ENCODE data around the gene CCL19. TPM values are rescaled to one million over a fixed set of nuclear protein-coding genes. Genes with fewer than 3 reads are reported as not detected.

The CCL19 gene
- total and polyA plus RNA-seq, 3 experiments from 2014 or later = not detected

- H3K9me3 Mint-ChIP-seq = no peaks in the 10 kb centered on the region
- H3K9me3 ChIP-seq (ENCODE audit: low read length) = no peaks in the 10 kb centered on the region
These were observed 28.1 kb upstream of the CCL19 start for GRCh38 chr9:34719021-34719768.

DNA sequence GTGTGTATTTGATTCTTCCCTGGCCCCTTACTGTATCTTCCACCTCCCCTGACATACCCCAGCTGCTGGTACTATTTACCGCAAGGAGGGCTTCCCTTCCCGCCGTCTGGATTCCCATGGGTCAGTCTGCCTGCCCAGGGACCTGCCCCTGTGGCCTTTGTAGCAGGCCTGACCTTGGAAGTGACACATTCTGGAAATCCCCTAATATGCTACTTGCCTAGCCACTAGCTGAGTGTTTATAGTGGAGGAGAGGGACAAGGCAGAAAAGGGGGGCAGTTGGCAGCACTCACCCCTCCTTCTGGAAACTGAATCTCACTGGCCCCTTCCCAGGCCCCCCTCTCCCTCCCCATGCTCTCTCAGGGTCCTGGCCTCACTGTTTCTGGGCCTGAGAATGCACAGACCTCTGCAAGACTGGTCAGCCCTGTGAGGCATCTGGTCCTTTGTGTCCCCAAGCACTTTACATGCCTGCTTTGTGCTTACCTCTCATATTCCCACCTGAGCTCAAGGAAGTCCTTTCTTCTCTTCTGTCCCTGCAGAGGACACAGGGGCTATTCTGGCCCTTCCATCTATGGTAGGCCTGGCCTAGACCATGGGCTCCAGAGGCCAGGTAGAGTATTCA, 27.0 kb upstream of the CCL19 start:
- H3K36me3 Mint-ChIP-seq = no peaks in the 10 kb centered on the region
- ChIA-PET POLR2A (no interaction called here), CTCF (no interaction called here)
- no peaks in the 10 kb centered on the region for H3K4me1 ChIP-seq (ENCODE audit: insufficient read depth, low read length)
- no peak overlapping the region for H3K27ac Mint-ChIP-seq
- H3K9me3 Mint-ChIP-seq = no peaks in the 10 kb centered on the region
- H3K4me3 Mint-ChIP-seq = no peak overlapping the region
- no peak overlapping the region for H3K27ac ChIP-seq (ENCODE audit: low read depth, low read length)
- no peaks in the 10 kb centered on the region for H3K9me3 ChIP-seq (ENCODE audit: low read length)
- H3K27me3 Mint-ChIP-seq = peaks cover 21 to 27% of the 10 kb centered on the region in 2 donors
- H3K36me3 ChIP-seq (ENCODE audit: insufficient read depth, low read length) = no peaks in the 10 kb centered on the region
- no peaks in the 10 kb centered on the region for H3K27me3 ChIP-seq (ENCODE audit: insufficient read depth, low read length, poor library complexity, severe bottlenecking)
- no peak for DNase-seq
- H3K4me1 Mint-ChIP-seq = no peaks in the 10 kb centered on the region
- no peak overlapping the region for H3K4me3 ChIP-seq (ENCODE audit: low read length)

More at GRCh38 chr9:34719021-34719768, 28.1 kb upstream of the CCL19 start:
- Histone ChIP-seq H3K4me1 (ENCODE audit: insufficient read depth, low read length) (no peaks in the 10 kb centered on the region), H3K4me3 (ENCODE audit: low read length) (no peak overlapping the region), H3K27ac (ENCODE audit: low read depth, low read length) (no peak overlapping the region), H3K27me3 (ENCODE audit: insufficient read depth, low read length, poor library complexity, severe bottlenecking) (no peaks in the 10 kb centered on the region), H3K36me3 (ENCODE audit: insufficient read depth, low read length) (no peaks in the 10 kb centered on the region)
- ChIA-PET CTCF (no interaction called here), POLR2A (no interaction called here)
- Mint-ChIP-seq H3K4me1 (no peaks in the 10 kb centered on the region), H3K4me3 (no peak overlapping the region), H3K27me3 (peaks cover 16 to 22% of the 10 kb centered on the region in 2 donors), H3K36me3 (no peaks in the 10 kb centered on the region), H3K27ac (no peak overlapping the region)
- no peak for DNase-seq

DNA sequence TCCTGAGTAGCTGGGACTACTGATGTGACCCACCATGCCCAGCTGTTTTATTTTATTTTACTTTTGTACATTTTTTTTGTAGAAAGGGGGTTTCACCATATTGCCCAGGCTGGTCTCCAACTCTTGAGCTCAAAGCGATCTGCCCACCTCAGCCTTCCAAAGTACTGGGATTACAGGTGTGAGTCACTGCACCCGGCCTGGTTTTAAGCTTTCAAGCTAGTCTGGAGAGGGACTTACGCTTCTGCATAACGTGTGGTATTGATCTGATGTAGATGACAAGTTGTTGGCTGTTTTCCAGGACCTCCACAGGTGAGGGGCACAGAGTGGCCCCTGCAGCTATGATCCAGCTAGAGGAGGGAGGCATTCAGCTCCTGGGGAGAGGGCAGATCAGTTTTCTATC, 25.6 kb upstream of the CCL19 start:
- Mint-ChIP-seq H3K27me3 (peaks cover 28 to 30% of the 10 kb centered on the region in 2 donors), H3K36me3 (no peaks in the 10 kb centered on the region), H3K27ac (no peak overlapping the region), H3K4me3 (no peak overlapping the region), H3K4me1 (no peaks in the 10 kb centered on the region), H3K9me3 (no peaks in the 10 kb centered on the region)
- no peak for DNase-seq
- ChIA-PET POLR2A (no interaction called here), CTCF (interaction anchor here (1.7 kb wide), 2 partner anchors 14 to 16 kb away, joined by 4 to 7 read pairs; no protein-coding TSS in a partner anchor)
- Histone ChIP-seq H3K36me3 (ENCODE audit: insufficient read depth, low read length) (no peaks in the 10 kb centered on the region), H3K27ac (ENCODE audit: low read depth, low read length) (no peak overlapping the region), H3K4me3 (ENCODE audit: low read length) (no peak overlapping the region), H3K9me3 (ENCODE audit: low read length) (no peaks in the 10 kb centered on the region), H3K4me1 (ENCODE audit: insufficient read depth, low read length) (no peaks in the 10 kb centered on the region), H3K27me3 (ENCODE audit: insufficient read depth, low read length, poor library complexity, severe bottlenecking) (no peaks in the 10 kb centered on the region)

- Mint-ChIP-seq H3K36me3 (no peaks in the 10 kb centered on the region), H3K27ac (no peak overlapping the region), H3K4me1 (no peaks in the 10 kb centered on the region), H3K4me3 (no peak overlapping the region), H3K9me3 (no peaks in the 10 kb centered on the region), H3K27me3 (peaks cover 26 to 32% of the 10 kb centered on the region in 2 donors)
- Histone ChIP-seq H3K4me1 (ENCODE audit: insufficient read depth, low read length) (no peaks in the 10 kb centered on the region), H3K4me3 (ENCODE audit: low read length) (no peak overlapping the region), H3K9me3 (ENCODE audit: low read length) (no peaks in the 10 kb centered on the region), H3K27ac (ENCODE audit: low read depth, low read length) (no peak overlapping the region), H3K36me3 (ENCODE audit: insufficient read depth, low read length) (no peaks in the 10 kb centered on the region), H3K27me3 (ENCODE audit: insufficient read depth, low read length, poor library complexity, severe bottlenecking) (no peaks in the 10 kb centered on the region)
- no peak for DNase-seq
- CTCF ChIA-PET = interaction anchor here (0.6 to 1.7 kb wide), 3 partner anchors 13 to 76 kb away, joined by 3 to 7 read pairs (median 4); no protein-coding TSS in a partner anchor
- POLR2A ChIA-PET = no interaction called here
These were observed 24.7 kb upstream of the CCL19 start for GRCh38 chr9:34715639-34716215.

DNA sequence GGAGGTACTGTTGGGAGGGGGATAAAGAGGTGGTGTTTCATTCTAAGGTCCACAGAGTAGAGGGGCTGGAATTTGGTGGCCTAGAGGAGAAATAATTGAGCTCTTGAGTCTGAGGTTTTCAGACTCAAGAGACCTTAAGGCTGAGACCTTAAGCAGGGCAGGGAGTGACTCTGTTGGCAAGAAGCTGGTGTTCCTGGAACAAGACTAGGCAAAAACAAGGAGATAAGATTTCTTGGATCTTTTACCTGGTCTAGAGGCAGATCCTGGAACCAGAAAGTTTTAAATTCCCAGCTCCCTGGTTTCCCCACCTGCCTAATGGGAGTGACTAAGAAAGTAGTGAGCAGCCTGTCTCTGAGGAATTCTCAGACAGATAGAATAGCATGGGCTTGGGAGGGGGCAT, 22.9 kb upstream of the CCL19 start:
- POLR2A ChIA-PET = no interaction called here
- H3K9me3 Mint-ChIP-seq = no peaks in the 10 kb centered on the region
- H3K36me3 Mint-ChIP-seq = no peaks in the 10 kb centered on the region
- DNase-seq = no peak
- Histone ChIP-seq H3K36me3 (ENCODE audit: insufficient read depth, low read length) (no peaks in the 10 kb centered on the region), H3K27ac (ENCODE audit: low read depth, low read length) (no peak overlapping the region), H3K27me3 (ENCODE audit: insufficient read depth, low read length, poor library complexity, severe bottlenecking) (no peaks in the 10 kb centered on the region), H3K4me1 (ENCODE audit: insufficient read depth, low read length) (no peaks in the 10 kb centered on the region), H3K4me3 (ENCODE audit: low read length) (no peak overlapping the region), H3K9me3 (ENCODE audit: low read length) (no peaks in the 10 kb centered on the region)
- peaks cover 25 to 32% of the 10 kb centered on the region in 2 donors for H3K27me3 Mint-ChIP-seq
- H3K27ac Mint-ChIP-seq = no peak overlapping the region
- H3K4me3 Mint-ChIP-seq = no peak overlapping the region
- CTCF ChIA-PET = interaction anchor here (1.1 to 5.7 kb wide), 2 partner anchors 8 to 12 kb away, joined by 3 to 30 read pairs; no protein-coding TSS in a partner anchor
- H3K4me1 Mint-ChIP-seq = no peaks in the 10 kb centered on the region

GRCh38 chr9:34712140-34712539, 21.1 kb upstream of the CCL19 start:
- no peak overlapping the region for H3K27ac Mint-ChIP-seq
- Histone ChIP-seq H3K27ac (ENCODE audit: low read depth, low read length) (no peak overlapping the region), H3K4me1 (ENCODE audit: insufficient read depth, low read length) (no peaks in the 10 kb centered on the region), H3K9me3 (ENCODE audit: low read length) (no peaks in the 10 kb centered on the region), H3K27me3 (ENCODE audit: insufficient read depth, low read length, poor library complexity, severe bottlenecking) (no peaks in the 10 kb centered on the region), H3K4me3 (ENCODE audit: low read length) (no peak overlapping the region), H3K36me3 (ENCODE audit: insufficient read depth, low read length) (no peaks in the 10 kb centered on the region)
- peaks cover 19 to 27% of the 10 kb centered on the region in 2 donors for H3K27me3 Mint-ChIP-seq
- no peaks in the 10 kb centered on the region for H3K4me1 Mint-ChIP-seq
- CTCF ChIA-PET = interaction anchor here (5.7 kb wide), 1 partner anchor 10 kb away, joined by 30 read pairs; no protein-coding TSS in a partner anchor
- no peaks in the 10 kb centered on the region for H3K9me3 Mint-ChIP-seq
- POLR2A ChIA-PET = no interaction called here
- DNase-seq = no peak
- H3K4me3 Mint-ChIP-seq = no peak overlapping the region
- no peaks in the 10 kb centered on the region for H3K36me3 Mint-ChIP-seq

GRCh38 chr9:34710023-34710422, 18.9 kb upstream of the CCL19 start, which contains the start of gene CCL21:
Gene CCL21, minus strand, starts transcription at chr9:34710136. Its CDS starts 70 bp downstream, at chr9:34710066.
- Mint-ChIP-seq H3K4me1 (no peaks in the 10 kb centered on the region), H3K27ac (no peak within 1 kb of the TSS), H3K9me3 (no peaks in the 10 kb centered on the region), H3K27me3 (peaks cover 15 to 23% of the 10 kb centered on the region in 2 donors), H3K4me3 (no peak within 1 kb of the TSS), H3K36me3 (no peaks in the 10 kb centered on the region)
- Histone ChIP-seq H3K27ac (ENCODE audit: low read depth, low read length) (no peak within 1 kb of the TSS), H3K4me3 (ENCODE audit: low read length) (no peak within 1 kb of the TSS), H3K4me1 (ENCODE audit: insufficient read depth, low read length) (no peaks in the 10 kb centered on the region), H3K9me3 (ENCODE audit: low read length) (no peaks in the 10 kb centered on the region), H3K27me3 (ENCODE audit: insufficient read depth, low read length, poor library complexity, severe bottlenecking) (no peaks in the 10 kb centered on the region), H3K36me3 (ENCODE audit: insufficient read depth, low read length) (no peaks in the 10 kb centered on the region)
- no peak for DNase-seq
- POLR2A ChIA-PET = no interaction called here
- CTCF ChIA-PET = interaction anchor here (1.1 to 5.7 kb wide), 2 partner anchors 8 to 106 kb away, joined by 4 to 30 read pairs; no protein-coding TSS in a partner anchor
